ENCODE results near the gene CIC. TPM values are rescaled to one million over a fixed set of nuclear protein-coding genes. Genes with fewer than 3 reads are reported as not detected.
A peak's percentile ranks its signal among the peaks of the same experiment; 100 is the strongest.

The CIC gene
- total and polyA plus RNA-seq, 10 of the 15 experiments (the other 5 are each of a cell fraction or from before 2014, with no cell fraction given), result 0.18 to 50.6 (median 7.1) TPM

DNA sequence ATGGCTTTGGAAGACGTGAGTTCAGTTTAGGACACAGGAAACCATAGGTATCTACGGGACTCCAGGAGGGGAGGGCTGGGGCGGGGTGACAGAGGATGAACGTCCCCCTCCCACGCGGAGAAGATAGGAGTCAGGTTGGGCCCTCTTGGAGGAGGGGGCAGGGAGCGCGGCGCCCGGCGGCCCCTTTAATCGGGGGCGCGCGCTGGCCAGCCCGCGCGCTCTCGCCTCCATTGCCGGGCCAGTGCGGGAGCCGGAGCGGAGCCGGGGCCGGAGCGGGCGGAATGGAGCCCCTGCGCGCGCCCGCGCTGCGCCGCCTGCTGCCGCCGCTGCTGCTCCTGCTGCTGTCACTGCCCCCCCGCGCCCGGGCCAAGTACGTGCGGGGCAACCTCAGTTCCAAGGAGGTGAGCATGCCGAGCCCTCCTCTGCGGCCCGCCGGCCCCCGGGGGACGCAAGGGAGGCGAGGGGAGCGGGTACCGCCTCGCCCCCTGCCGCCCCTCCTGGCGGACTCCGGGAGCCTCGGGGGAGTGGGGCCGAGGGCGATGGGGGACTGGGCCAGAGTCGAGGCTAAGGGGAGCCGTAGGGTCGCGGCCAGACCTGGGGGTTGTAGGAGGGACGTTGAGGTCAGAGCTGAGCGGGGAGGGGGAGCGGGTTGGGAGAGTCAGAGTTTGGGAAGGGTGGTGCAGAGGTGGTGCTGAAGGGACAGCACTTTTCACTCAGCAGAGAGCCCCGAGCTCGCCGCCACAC is 44.2 kb downstream of the CIC start, which contains the start of gene TMEM145:
TMEM145 (plus strand) TSS at position 214 of the 744 bp plus-strand sequence; CDS start at position 282, 68 bp downstream.
- SMC1A ChIA-PET (ENCODE audit: uncharacterized antibody, unreplicated experiment), result no interaction called here
- ATAC-seq (peak; percentile 66), FAIRE-seq (no peak), DNase-seq (ENCODE audit: low read depth, low spot score) (no peak)
- 2% methylated on average over 42 of the region's 67 CpGs for whole genome bisulfite sequencing (ENCODE audit: insufficient coverage, insufficient replicate concordance, low lambda C conversion rate, missing lambda C conversion rate)
- RAD21 ChIA-PET (ENCODE audit: unreplicated experiment), result no interaction called here
- POLR2A ChIA-PET, result no interaction called here
- no peaks in the 10 kb centered on the region for H3K9me3 ChIP-seq (replicated peaks; ENCODE audit: control insufficient read depth, insufficient read depth, low read length)
- H3K36me3 ChIP-seq (ENCODE audit: control insufficient read depth in 2 of 2, insufficient read depth in 2 of 2, low read length in 1 of 2), result no peaks in the 10 kb centered on the region
- CTCF ChIA-PET, result interaction anchor here (2.4 kb wide), 1 partner anchor 16 kb away, joined by 5 read pairs; no protein-coding TSS in a partner anchor
- peak within 1 kb of the TSS; percentile 55; the same call in 1 of the 2 replicates for H3K4me2 ChIP-seq (ENCODE audit: control insufficient read depth, insufficient read depth)
- in situ Hi-C loops (cut with MboI), result no loop called here
- no peak within 1 kb of the TSS for H3K27ac ChIP-seq (ENCODE audit: control insufficient read depth, insufficient read depth)
- no TSS peak for BruUV-seq (replicated peaks)
- peak within 1 kb of the TSS; percentile 59 for H3K4me3 ChIP-seq
- H3K9ac ChIP-seq (ENCODE audit: control insufficient read depth, insufficient read depth, low read length), result no peak within 1 kb of the TSS
- intact Hi-C loops (cut with micrococcal nuclease; ENCODE audit: unreplicated experiment), result no loop called here
- no peaks in the 10 kb centered on the region for H3K79me2 ChIP-seq (ENCODE audit: control insufficient read depth, insufficient read depth, low read length)
- peaks cover 9% of the 10 kb centered on the region for H3K4me1 ChIP-seq (ENCODE audit: control insufficient read depth, insufficient read depth, low read length)
- no peak within 1 kb of the TSS for H2AFZ ChIP-seq (ENCODE audit: control insufficient read depth, low read depth, low read length)
- H4K20me1 ChIP-seq (ENCODE audit: control insufficient read depth, insufficient read depth), result no peaks in the 10 kb centered on the region
- peaks cover 4 to 9% of the 10 kb centered on the region in 2 experiments; a peak in 3 of 4 replicates for H3K27me3 ChIP-seq (replicated peaks in 1 of 2; ENCODE audit: control insufficient read depth in 2 of 2, insufficient read depth in 2 of 2, low read length in 1 of 2)
- TF ChIP-seq CREB1 (IDR thresholded peaks at IDR 0.05; ENCODE audit: low read depth), result no peak
- peak; percentile 31 for TF ChIP-seq IKZF1 (conservative IDR thresholded peaks at IDR 0.05)
- TF ChIP-seq, protein P1, sequence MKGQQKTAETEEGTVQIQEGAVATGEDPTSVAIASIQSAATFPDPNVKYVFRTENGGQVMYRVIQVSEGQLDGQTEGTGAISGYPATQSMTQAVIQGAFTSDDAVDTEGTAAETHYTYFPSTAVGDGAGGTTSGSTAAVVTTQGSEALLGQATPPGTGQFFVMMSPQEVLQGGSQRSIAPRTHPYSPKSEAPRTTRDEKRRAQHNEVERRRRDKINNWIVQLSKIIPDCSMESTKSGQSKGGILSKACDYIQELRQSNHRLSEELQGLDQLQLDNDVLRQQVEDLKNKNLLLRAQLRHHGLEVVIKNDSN (IDR thresholded peaks at IDR 0.05; ENCODE audit: borderline replicate concordance, extremely low read length, insufficient read depth, low read depth, low read length), result no peak
- peak in 1 of 2 experiments; percentile 34; a peak in 1 of 4 replicates for TF ChIP-seq BHLHE40 (IDR thresholded peaks at IDR 0.05; ENCODE audit: borderline replicate concordance in 1 of 2, low read depth in 2 of 2, low read length in 1 of 2)
- TF ChIP-seq, protein P2, sequence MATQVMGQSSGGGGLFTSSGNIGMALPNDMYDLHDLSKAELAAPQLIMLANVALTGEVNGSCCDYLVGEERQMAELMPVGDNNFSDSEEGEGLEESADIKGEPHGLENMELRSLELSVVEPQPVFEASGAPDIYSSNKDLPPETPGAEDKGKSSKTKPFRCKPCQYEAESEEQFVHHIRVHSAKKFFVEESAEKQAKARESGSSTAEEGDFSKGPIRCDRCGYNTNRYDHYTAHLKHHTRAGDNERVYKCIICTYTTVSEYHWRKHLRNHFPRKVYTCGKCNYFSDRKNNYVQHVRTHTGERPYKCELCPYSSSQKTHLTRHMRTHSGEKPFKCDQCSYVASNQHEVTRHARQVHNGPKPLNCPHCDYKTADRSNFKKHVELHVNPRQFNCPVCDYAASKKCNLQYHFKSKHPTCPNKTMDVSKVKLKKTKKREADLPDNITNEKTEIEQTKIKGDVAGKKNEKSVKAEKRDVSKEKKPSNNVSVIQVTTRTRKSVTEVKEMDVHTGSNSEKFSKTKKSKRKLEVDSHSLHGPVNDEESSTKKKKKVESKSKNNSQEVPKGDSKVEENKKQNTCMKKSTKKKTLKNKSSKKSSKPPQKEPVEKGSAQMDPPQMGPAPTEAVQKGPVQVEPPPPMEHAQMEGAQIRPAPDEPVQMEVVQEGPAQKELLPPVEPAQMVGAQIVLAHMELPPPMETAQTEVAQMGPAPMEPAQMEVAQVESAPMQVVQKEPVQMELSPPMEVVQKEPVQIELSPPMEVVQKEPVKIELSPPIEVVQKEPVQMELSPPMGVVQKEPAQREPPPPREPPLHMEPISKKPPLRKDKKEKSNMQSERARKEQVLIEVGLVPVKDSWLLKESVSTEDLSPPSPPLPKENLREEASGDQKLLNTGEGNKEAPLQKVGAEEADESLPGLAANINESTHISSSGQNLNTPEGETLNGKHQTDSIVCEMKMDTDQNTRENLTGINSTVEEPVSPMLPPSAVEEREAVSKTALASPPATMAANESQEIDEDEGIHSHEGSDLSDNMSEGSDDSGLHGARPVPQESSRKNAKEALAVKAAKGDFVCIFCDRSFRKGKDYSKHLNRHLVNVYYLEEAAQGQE (IDR thresholded peaks at IDR 0.05; ENCODE audit: low read depth, low read length), result peak; percentile 83
- no peak for TF ChIP-seq RUNX3 (IDR thresholded peaks at IDR 0.05; ENCODE audit: low read length)
- no peak for TF ChIP-seq BCL11A (IDR thresholded peaks at IDR 0.05; ENCODE audit: low read depth, low read length)
- TF ChIP-seq, protein P3, sequence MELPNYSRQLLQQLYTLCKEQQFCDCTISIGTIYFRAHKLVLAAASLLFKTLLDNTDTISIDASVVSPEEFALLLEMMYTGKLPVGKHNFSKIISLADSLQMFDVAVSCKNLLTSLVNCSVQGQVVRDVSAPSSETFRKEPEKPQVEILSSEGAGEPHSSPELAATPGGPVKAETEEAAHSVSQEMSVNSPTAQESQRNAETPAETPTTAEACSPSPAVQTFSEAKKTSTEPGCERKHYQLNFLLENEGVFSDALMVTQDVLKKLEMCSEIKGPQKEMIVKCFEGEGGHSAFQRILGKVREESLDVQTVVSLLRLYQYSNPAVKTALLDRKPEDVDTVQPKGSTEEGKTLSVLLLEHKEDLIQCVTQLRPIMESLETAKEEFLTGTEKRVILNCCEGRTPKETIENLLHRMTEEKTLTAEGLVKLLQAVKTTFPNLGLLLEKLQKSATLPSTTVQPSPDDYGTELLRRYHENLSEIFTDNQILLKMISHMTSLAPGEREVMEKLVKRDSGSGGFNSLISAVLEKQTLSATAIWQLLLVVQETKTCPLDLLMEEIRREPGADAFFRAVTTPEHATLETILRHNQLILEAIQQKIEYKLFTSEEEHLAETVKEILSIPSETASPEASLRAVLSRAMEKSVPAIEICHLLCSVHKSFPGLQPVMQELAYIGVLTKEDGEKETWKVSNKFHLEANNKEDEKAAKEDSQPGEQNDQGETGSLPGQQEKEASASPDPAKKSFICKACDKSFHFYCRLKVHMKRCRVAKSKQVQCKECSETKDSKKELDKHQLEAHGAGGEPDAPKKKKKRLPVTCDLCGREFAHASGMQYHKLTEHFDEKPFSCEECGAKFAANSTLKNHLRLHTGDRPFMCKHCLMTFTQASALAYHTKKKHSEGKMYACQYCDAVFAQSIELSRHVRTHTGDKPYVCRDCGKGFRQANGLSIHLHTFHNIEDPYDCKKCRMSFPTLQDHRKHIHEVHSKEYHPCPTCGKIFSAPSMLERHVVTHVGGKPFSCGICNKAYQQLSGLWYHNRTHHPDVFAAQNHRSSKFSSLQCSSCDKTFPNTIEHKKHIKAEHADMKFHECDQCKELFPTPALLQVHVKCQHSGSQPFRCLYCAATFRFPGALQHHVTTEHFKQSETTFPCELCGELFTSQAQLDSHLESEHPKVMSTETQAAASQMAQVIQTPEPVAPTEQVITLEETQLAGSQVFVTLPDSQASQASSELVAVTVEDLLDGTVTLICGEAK (IDR thresholded peaks at IDR 0.05; ENCODE audit: borderline replicate concordance), result no peak
- no peak for TF ChIP-seq KLF5 (IDR thresholded peaks at IDR 0.05; ENCODE audit: partially characterized antibody)
- no peak for TF ChIP-seq TCF3 (IDR thresholded peaks at IDR 0.05; ENCODE audit: borderline replicate concordance, insufficient read depth, low read depth, low read length)
- no peak for TF ChIP-seq RB1 (IDR thresholded peaks at IDR 0.05; ENCODE audit: borderline replicate concordance)
- TF ChIP-seq MEF2B (IDR thresholded peaks at IDR 0.05; ENCODE audit: partially characterized antibody, poor library complexity, severe bottlenecking), result no peak
- TF ChIP-seq KAT2A (conservative IDR thresholded peaks at IDR 0.05; ENCODE audit: control insufficient read depth, low read depth, low read length), result no peak
- no peak for TF ChIP-seq KDM1A (IDR thresholded peaks at IDR 0.05; ENCODE audit: borderline replicate concordance)
- TF ChIP-seq CBX3 (IDR thresholded peaks at IDR 0.05; ENCODE audit: borderline replicate concordance, low read depth), result no peak

Measured in GM12878 (cell line).